ENCODE data around the gene MITF. TPM values are rescaled to one million over a fixed set of nuclear protein-coding genes. Genes with fewer than 3 reads are reported as not detected.

MITF gene
- total and polyA plus RNA-seq, 8 donors, result 3.5 to 61.3 (median 15.5) TPM

- no peaks in the 10 kb centered on the region for H3K27me3 ChIP-seq
- intact Hi-C loops (cut with DNase I; ENCODE audit: low total_unique reads), result no loop called here
- 48 to 84% (median 65%) methylated on average over 1 of the region's 1 CpG for WGBS, 5 donors
- TF ChIP-seq POLR2A (IDR thresholded peaks at IDR 0.05) (no peak), EP300 (IDR thresholded peaks at IDR 0.05) (no peak), POLR2AphosphoS5 (IDR thresholded peaks at IDR 0.05) (no peak)
- TF ChIP-seq, protein P1, sequence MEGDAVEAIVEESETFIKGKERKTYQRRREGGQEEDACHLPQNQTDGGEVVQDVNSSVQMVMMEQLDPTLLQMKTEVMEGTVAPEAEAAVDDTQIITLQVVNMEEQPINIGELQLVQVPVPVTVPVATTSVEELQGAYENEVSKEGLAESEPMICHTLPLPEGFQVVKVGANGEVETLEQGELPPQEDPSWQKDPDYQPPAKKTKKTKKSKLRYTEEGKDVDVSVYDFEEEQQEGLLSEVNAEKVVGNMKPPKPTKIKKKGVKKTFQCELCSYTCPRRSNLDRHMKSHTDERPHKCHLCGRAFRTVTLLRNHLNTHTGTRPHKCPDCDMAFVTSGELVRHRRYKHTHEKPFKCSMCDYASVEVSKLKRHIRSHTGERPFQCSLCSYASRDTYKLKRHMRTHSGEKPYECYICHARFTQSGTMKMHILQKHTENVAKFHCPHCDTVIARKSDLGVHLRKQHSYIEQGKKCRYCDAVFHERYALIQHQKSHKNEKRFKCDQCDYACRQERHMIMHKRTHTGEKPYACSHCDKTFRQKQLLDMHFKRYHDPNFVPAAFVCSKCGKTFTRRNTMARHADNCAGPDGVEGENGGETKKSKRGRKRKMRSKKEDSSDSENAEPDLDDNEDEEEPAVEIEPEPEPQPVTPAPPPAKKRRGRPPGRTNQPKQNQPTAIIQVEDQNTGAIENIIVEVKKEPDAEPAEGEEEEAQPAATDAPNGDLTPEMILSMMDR (IDR thresholded peaks at IDR 0.05), result no peak
- H3K36me3 ChIP-seq, result peaks cover 0 to 5% (median 0%) of the 10 kb centered on the region in 4 donors
- DNase-seq, result no peak
- peaks cover 0 to 10% (median 3%) of the 10 kb centered on the region in 4 donors for H3K9me3 ChIP-seq
- H3K4me3 ChIP-seq, result no peak overlapping the region
- H3K4me1 ChIP-seq, result peaks cover 4 to 63% (median 38%) of the 10 kb centered on the region in 4 donors
- peak overlapping the region in 3 of 5 donors; percentile 10 to 59 (median 43) for H3K27ac ChIP-seq
Measured at GRCh38 chr3:69751074-69751476, 11.8 kb downstream of the MITF start.

DNA sequence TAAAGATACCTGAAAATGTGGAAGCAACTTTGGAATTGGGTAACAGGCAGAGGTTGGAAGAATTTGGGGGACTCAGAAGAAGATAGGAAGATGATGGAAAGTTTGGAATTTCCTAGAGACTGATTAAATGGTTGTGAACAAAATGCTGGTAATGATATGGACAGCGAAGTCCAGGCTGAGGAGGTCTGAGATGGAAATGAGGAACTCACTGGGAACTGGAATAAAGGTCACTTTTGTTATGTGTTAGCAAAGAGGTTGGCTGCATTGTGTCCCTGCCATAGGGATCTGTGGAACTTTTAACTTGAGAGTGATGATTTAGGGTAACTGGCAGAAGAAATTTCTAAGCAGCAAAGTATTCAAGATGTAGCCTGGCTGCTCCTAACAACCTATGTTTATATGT lies 13.0 kb downstream of the MITF start:
- H3K27ac ChIP-seq, result peak overlapping the region in 1 of 5 donors; percentile 59
- H3K27me3 ChIP-seq, result no peaks in the 10 kb centered on the region
- peaks cover 0 to 10% (median 3%) of the 10 kb centered on the region in 4 donors for H3K9me3 ChIP-seq
- peaks cover 0 to 5% (median 0%) of the 10 kb centered on the region in 4 donors for H3K36me3 ChIP-seq
- H3K4me1 ChIP-seq, result peaks cover 4 to 63% (median 30%) of the 10 kb centered on the region in 4 donors
- TF ChIP-seq, protein P1 (IDR thresholded peaks at IDR 0.05), result no peak
- no peak for TF ChIP-seq EP300 (IDR thresholded peaks at IDR 0.05)
- TF ChIP-seq POLR2A (IDR thresholded peaks at IDR 0.05), result no peak
- no peak for TF ChIP-seq POLR2AphosphoS5 (IDR thresholded peaks at IDR 0.05)
- H3K4me3 ChIP-seq, result no peak overlapping the region
- intact Hi-C loops (cut with DNase I; ENCODE audit: low total_unique reads), result no loop called here
- 74 to 87% (median 84%) methylated on average over 1 of the region's 1 CpG for WGBS, 5 donors
- no peak for DNase-seq

- DNase-seq, result no peak
- Histone ChIP-seq H3K4me3 (no peak overlapping the region), H3K27ac (no peak overlapping the region), H3K9me3 (peaks cover 0 to 10% (median 3%) of the 10 kb centered on the region in 4 donors), H3K4me1 (peaks cover 3 to 58% (median 20%) of the 10 kb centered on the region in 4 donors), H3K36me3 (peaks cover 0 to 5% (median 0%) of the 10 kb centered on the region in 4 donors), H3K27me3 (no peaks in the 10 kb centered on the region)
- intact Hi-C loops (cut with DNase I; ENCODE audit: low total_unique reads), result no loop called here
- TF ChIP-seq EP300 (IDR thresholded peaks at IDR 0.05) (no peak), POLR2AphosphoS5 (IDR thresholded peaks at IDR 0.05) (no peak), POLR2A (IDR thresholded peaks at IDR 0.05) (no peak)
- TF ChIP-seq, protein P1 (IDR thresholded peaks at IDR 0.05), result no peak
Measured at GRCh38 chr3:69753179-69753775, 14.0 kb downstream of the MITF start.

DNA sequence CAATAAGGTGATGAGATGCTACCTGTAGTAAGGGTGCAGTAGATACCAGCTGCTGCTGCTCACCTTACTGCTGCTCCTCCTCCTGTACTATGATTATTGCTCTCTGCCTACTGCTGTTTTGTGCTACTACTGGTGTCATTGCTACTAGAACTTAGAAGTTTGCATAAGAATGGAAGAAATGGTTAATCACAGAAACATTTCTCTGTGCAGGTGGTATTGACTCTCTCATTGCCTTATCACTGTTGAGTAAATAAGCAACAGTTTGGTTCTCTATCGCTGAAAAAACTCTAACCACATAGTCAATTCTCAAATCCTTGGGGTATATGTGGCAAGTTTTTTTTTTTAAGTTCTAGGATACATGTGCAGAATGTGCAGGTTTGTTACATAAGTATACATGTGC lies 16.5 kb downstream of the MITF start:
- intact Hi-C loops (cut with DNase I; ENCODE audit: low total_unique reads), result no loop called here
- Histone ChIP-seq H3K4me1 (peaks cover 0 to 40% (median 9%) of the 10 kb centered on the region in 4 donors), H3K27me3 (no peaks in the 10 kb centered on the region), H3K9me3 (peaks cover 0 to 10% (median 3%) of the 10 kb centered on the region in 4 donors), H3K36me3 (peaks cover 0 to 5% (median 0%) of the 10 kb centered on the region in 4 donors), H3K4me3 (no peak overlapping the region), H3K27ac (no peak overlapping the region)
- DNase-seq, result no peak
- 36 to 56% (median 46%) methylated on average over 1 of the region's 1 CpG for WGBS, 5 donors
- TF ChIP-seq, protein P1 (IDR thresholded peaks at IDR 0.05), result no peak
- TF ChIP-seq POLR2AphosphoS5 (IDR thresholded peaks at IDR 0.05) (no peak), POLR2A (IDR thresholded peaks at IDR 0.05) (no peak), EP300 (IDR thresholded peaks at IDR 0.05) (no peak)

Data from stomach (tissue), 9 donors.